HEK293T (cell line): ENCODE data around the gene CAPN15.
A peak's percentile ranks its signal among the peaks of the same experiment; 100 is the strongest.

Source experiments
- CTCF ChIA-PET: fragments of 350-600 bp; formaldehyde crosslinking; extraction: SDS; loops from one replicate; lab custom pipeline; 2021; ENCODE audit warnings: antibody characterized with exemption, inconsistent platforms; lab: Yijun Ruan, JAX
- POLR2A ChIA-PET: fragments of 350-600 bp; formaldehyde crosslinking; extraction: SDS; loops from one replicate; lab custom pipeline; 2020; ENCODE audit warnings: antibody characterized with exemption, inconsistent platforms; lab: Yijun Ruan, JAX
- DNase-seq: peaks from one replicate; pipeline ENCODE4 v3.0.0; 2012; ENCODE audit warnings: mixed read lengths; ENCODE audit errors: extremely low spot score
- ARNT ChIP-seq: fragments of 450-650 bp; IDR thresholded peaks from 2 replicates; pipeline ENCODE4 v1.6.1; 2017; ENCODE audit warnings: mild to moderate bottlenecking
- BHLHE40 ChIP-seq: fragments of 450-650 bp; IDR thresholded peaks from 2 replicates; pipeline ENCODE4 v1.6.1; 2016; ENCODE audit warnings: mild to moderate bottlenecking, moderate library complexity, borderline replicate concordance
- CTBP1 ChIP-seq: fragments of 450-650 bp; IDR thresholded peaks from 2 replicates; pipeline ENCODE4 v1.6.1; 2016; ENCODE audit warnings: borderline replicate concordance
- ELF4 ChIP-seq: fragments of 450-650 bp; IDR thresholded peaks from 2 replicates; pipeline ENCODE4 v1.6.1; 2017; ENCODE audit warnings: antibody characterized with exemption
- FOXA1 ChIP-seq: fragments of 450-650 bp; IDR thresholded peaks from 2 replicates; pipeline ENCODE4 v1.6.1; 2016; ENCODE audit warnings: mild to moderate bottlenecking
- FOXK2 ChIP-seq: fragments of 450-650 bp; IDR thresholded peaks from 2 replicates; pipeline ENCODE4 v1.6.1; 2016; ENCODE audit warnings: mild to moderate bottlenecking
- FOXM1 ChIP-seq: fragments of 450-650 bp; IDR thresholded peaks from 2 replicates; pipeline ENCODE4 v1.6.1; 2017; ENCODE audit warnings: mild to moderate bottlenecking, borderline replicate concordance
- HDGF ChIP-seq: fragments of 450-650 bp; IDR thresholded peaks from 2 replicates; pipeline ENCODE4 v1.6.1; 2017; ENCODE audit warnings: antibody characterized with exemption, borderline replicate concordance
- L3MBTL2 ChIP-seq: fragments of 450-650 bp; conservative IDR thresholded peaks from 2 replicates; pipeline ENCODE4 v1.6.1; 2016; ENCODE audit warnings: mild to moderate bottlenecking
- LEF1 ChIP-seq: fragments of 450-650 bp; IDR thresholded peaks from 2 replicates; pipeline ENCODE4 v1.6.1; 2017; ENCODE audit warnings: mild to moderate bottlenecking, borderline replicate concordance
- NFRKB ChIP-seq: fragments of 450-650 bp; IDR thresholded peaks from 2 replicates; pipeline ENCODE4 v1.6.1; 2016; ENCODE audit warnings: mild to moderate bottlenecking, moderate library complexity
- PKNOX1 ChIP-seq: fragments of 450-650 bp; IDR thresholded peaks from 2 replicates; pipeline ENCODE4 v1.6.1; 2016
- SP1 ChIP-seq: fragments of 450-650 bp; IDR thresholded peaks from 2 replicates; pipeline ENCODE4 v1.6.1; 2017
- SUZ12 ChIP-seq: fragments of 450-650 bp; IDR thresholded peaks from 2 replicates; pipeline ENCODE4 v1.6.1; 2016; ENCODE audit warnings: mild to moderate bottlenecking
- TARDBP ChIP-seq: fragments of 450-650 bp; IDR thresholded peaks from 2 replicates; pipeline ENCODE4 v1.6.1; 2016
- ZNF384 ChIP-seq: fragments of 450-650 bp; IDR thresholded peaks from 2 replicates; pipeline ENCODE4 v1.6.1; 2016

CAPN15 gene

GRCh38 chr16:591892-592517, 64.5 kb downstream of the CAPN15 start:
- TF ChIP-seq FOXK2: no peak
- no peak for TF ChIP-seq FOXM1
- ChIA-PET CTCF (interaction anchor here (1.1 kb wide), 1 partner anchor 9 kb away, joined by 3 read pairs; no protein-coding TSS in a partner anchor), POLR2A (no interaction called here)
- no peak for DNase-seq

- ChIA-PET CTCF (interaction anchor here (1.1 kb wide), 1 partner anchor 8 kb away, joined by 3 read pairs; no protein-coding TSS in a partner anchor), POLR2A (interaction anchor here (0.7 kb wide), 1 partner anchor 50 kb away, joined by 3 read pairs; no protein-coding TSS in a partner anchor)
- peak; percentile 70 for DNase-seq
- TF ChIP-seq ARNT (peak; percentile 34; the same call in 1 of the 2 replicates), FOXM1 (no peak), FOXA1 (no peak), L3MBTL2 (peak; percentile 61; the same call in 1 of the 2 replicates), CTBP1 (no peak), ZNF384 (no peak), BHLHE40 (no peak), ELF4 (no peak), TARDBP (no peak)
These were observed 65.2 kb downstream of the CAPN15 start for GRCh38 chr16:592518-593306.

GRCh38 chr16:593406-593805, 65.9 kb downstream of the CAPN15 start:
- no peak for DNase-seq
- CTCF ChIA-PET: no interaction called here
- POLR2A ChIA-PET: interaction anchor here (0.7 kb wide), 1 partner anchor 49 kb away, joined by 3 read pairs; no protein-coding TSS in a partner anchor
- TF ChIP-seq FOXK2: no peak
- TF ChIP-seq FOXM1: no peak
- TF ChIP-seq NFRKB: no peak
- TF ChIP-seq CTBP1: no peak

- POLR2A ChIA-PET: interaction anchor here (0.7 kb wide), 1 partner anchor 48 kb away, joined by 3 read pairs; no protein-coding TSS in a partner anchor
- no peak for TF ChIP-seq BHLHE40
- TF ChIP-seq HDGF: no peak
- TF ChIP-seq CTBP1: no peak
- no peak for TF ChIP-seq ELF4
- TF ChIP-seq TARDBP: no peak
- no peak for TF ChIP-seq L3MBTL2
- no peak for TF ChIP-seq SUZ12
- TF ChIP-seq FOXM1: no peak
- no peak for TF ChIP-seq FOXK2
- DNase-seq: no peak
- CTCF ChIA-PET: no interaction called here
These were observed 66.3 kb downstream of the CAPN15 start for GRCh38 chr16:593807-594206.

GRCh38 chr16:595094-595528, 67.6 kb downstream of the CAPN15 start:
- TF ChIP-seq FOXA1 (no peak), SUZ12 (no peak), ZNF384 (no peak), TARDBP (no peak), L3MBTL2 (no peak), FOXK2 (no peak), FOXM1 (no peak), SP1 (no peak), CTBP1 (no peak), BHLHE40 (no peak), PKNOX1 (no peak), LEF1 (no peak), NFRKB (no peak), ELF4 (no peak), HDGF (no peak), ARNT (no peak)
- ChIA-PET CTCF (no interaction called here), POLR2A (no interaction called here)

DNA sequence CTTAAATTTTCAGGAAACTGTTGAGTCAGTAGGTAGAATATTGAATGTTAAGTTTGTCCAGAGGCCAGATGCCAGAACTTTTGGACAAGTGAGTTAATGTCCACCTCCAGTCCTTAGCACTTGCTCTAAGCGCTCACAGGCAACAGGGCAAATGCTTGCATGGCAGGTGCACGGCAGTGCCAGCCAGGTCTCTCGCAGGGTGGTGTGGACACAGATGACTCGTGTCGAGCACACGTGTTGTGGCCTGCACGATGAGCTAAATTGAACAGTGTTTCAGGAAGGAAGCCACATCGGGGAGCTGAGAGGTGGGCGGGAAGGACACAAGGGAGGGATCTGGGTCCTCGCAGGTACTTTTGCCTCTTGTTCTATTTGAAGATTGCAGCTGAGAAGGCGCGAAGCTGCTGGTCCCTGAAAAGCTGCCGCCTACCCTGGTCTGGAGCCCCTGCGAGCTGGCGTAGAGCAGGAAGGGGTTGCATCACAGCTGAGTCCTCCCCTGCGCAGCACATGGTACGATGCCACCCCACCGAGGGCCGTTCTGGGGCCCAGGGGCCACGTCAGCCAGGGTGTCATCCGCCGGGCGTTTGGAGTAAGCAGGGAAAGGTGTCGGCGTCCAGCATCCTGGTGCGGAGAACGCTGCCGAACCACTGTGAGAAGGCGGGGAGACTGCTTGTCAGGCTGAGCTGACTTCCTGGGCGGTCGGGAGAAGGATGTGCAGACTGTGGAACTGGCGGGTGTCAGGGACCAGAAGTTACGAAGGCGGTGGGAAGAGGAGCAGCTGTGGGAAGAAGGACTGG, 68.6 kb downstream of the CAPN15 start:
- CTCF ChIA-PET: interaction anchor here (0.7 kb wide), 1 partner anchor 540 kb away, joined by 7 read pairs; no protein-coding TSS in a partner anchor
- no peak for DNase-seq
- TF ChIP-seq TARDBP (no peak), SP1 (no peak), PKNOX1 (no peak), ZNF384 (no peak)
- POLR2A ChIA-PET: no interaction called here

More at GRCh38 chr16:595094-595528, 67.6 kb downstream of the CAPN15 start:
- no peak for DNase-seq
